GM19328 (cell line): ENCODE data around the gene TCEAL5.
"Not testable (repeated sequence)": the region's sequence is repeated elsewhere in the genome, so short reads cannot be mapped to it uniquely, and the experiment has no call there.

Experiments used
- ATAC-seq: cut with Tn5 transposase; IDR thresholded peaks from one replicate; pipeline ENCODE4 v1.9.1; 2021; ENCODE audit warnings: mild to moderate bottlenecking, moderate library complexity; ENCODE audit not compliant: unreplicated experiment

Gene TCEAL5

DNA sequence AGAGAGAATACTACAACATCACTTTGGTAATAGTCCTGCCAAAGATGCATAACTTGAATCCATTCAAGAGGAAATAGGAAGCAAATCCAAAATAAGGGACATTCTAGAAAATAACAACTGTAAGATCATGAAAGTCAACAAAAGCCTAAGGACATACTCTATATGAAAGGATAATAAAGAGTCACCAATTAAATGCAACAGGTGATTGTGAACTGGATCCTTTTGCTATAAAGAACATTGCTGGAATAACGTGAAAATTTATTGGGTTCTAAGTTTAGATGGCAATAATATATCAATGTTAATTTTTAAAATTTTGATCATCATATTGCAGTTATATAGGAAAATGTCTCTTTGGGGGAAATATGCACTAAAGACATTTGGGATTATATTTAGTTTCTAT is 41.7 kb downstream of the TCEAL5 start:
- ATAC-seq: no peak

DNA sequence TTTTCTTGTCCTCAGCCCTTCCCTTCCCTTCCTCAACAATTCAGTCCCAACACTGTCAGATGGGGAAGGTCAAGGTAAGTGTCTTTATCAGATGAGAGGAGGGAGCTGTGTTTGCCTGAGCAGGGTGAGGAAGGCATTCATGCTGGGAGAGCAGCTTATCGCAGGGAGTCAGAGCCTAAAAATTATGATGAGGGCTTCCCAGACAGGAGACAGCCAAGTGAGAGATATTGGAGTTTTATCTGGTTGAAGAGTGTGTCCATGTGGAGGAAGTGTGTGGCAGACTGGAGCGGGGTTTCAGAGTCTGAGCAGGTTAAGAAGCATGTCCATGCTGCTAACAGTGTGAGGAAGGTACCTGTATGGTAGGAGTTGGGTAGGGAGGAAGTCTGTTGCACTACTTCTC is 43.3 kb downstream of the TCEAL5 start:
- no peak for ATAC-seq

DNA sequence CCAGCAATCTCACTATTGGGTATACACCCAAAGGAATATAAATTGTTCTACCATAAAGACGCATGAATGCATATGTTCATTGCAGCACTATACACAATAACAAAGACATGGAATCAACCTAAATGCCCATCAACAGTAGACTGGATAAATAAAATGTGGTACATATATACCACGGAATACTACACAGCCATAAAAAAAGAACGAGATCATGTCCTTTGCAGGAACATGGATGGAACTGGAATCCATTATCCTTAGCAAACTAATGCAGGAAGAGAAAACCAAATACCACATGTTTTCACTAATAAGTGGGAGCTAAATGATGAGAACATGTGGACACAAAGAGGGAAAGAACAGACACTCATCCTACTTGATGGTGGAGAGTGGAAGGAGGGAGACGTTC is 50.6 kb downstream of the TCEAL5 start:
- ATAC-seq: not testable (repeated sequence)
